ENCODE data around the gene GFOD1. TPM values are rescaled to one million over a fixed set of nuclear protein-coding genes. Genes with fewer than 3 reads are reported as not detected.
A peak's percentile ranks its signal among the peaks of the same experiment; 100 is the strongest.

The GFOD1 gene
- total RNA-seq, 1 donor from 2014 or later, result 0.81 TPM

DNA sequence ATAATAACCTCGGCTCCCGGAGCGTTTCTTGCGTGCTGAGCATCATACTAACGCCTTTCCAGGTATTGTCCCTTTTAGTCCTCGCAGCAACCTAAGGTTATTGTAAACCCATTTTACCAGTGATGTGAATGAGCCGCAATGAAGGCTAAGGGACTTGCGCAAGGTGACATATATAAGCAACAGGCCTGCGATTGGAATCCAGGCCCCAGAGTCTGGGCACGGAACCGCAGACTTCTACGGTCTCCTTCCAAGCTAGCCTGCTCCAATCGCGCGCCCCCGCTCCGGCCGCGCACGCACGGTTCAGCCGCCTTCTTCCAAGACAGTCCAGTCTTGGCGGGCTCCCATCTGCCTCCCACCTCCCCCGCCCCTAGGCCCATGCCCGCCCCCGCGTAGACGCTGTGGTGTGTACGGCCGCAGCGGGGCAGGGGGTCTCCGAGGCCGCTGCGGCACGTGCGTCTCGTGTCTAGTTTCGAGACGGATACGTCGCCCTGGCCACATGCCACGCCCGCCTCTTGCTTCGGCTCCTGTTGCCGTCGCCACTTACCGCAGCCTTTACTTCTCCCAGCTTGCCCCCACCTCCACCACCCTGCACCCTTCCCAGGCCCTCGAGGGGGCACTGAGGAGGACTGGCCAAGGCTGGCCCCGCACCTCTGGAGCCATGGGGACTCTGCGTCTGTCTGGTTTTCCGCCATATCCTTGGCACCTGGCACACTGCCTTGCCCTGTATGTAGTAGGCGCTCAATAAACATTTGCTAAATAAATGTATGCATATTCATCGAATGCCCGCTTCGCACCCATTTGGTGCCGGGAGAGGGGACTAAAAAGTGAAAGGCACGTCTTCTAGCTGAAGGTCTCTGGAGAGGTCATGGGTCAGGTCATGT lies 855 bp upstream of the GFOD1 start:
- peaks cover 68% of the 10 kb centered on the region for H3K27me3 Mint-ChIP-seq
- no peak for DNase-seq (ENCODE audit: low spot score, unreplicated experiment)
- H3K4me1 Mint-ChIP-seq (ENCODE audit: low read depth), result peaks cover 9% of the 10 kb centered on the region
- H3K9me3 Mint-ChIP-seq (ENCODE audit: low read depth), result no peaks in the 10 kb centered on the region
- peak overlapping the region; percentile 76 for H3K4me3 Mint-ChIP-seq (ENCODE audit: low read depth)
- TF ChIP-seq, protein P1, sequence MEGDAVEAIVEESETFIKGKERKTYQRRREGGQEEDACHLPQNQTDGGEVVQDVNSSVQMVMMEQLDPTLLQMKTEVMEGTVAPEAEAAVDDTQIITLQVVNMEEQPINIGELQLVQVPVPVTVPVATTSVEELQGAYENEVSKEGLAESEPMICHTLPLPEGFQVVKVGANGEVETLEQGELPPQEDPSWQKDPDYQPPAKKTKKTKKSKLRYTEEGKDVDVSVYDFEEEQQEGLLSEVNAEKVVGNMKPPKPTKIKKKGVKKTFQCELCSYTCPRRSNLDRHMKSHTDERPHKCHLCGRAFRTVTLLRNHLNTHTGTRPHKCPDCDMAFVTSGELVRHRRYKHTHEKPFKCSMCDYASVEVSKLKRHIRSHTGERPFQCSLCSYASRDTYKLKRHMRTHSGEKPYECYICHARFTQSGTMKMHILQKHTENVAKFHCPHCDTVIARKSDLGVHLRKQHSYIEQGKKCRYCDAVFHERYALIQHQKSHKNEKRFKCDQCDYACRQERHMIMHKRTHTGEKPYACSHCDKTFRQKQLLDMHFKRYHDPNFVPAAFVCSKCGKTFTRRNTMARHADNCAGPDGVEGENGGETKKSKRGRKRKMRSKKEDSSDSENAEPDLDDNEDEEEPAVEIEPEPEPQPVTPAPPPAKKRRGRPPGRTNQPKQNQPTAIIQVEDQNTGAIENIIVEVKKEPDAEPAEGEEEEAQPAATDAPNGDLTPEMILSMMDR (IDR thresholded peaks at IDR 0.05; ENCODE audit: unreplicated experiment), result no peak
- no peak overlapping the region for H3K27ac Mint-ChIP-seq
- no peaks in the 10 kb centered on the region for H3K36me3 Mint-ChIP-seq (ENCODE audit: insufficient read depth)

DNA sequence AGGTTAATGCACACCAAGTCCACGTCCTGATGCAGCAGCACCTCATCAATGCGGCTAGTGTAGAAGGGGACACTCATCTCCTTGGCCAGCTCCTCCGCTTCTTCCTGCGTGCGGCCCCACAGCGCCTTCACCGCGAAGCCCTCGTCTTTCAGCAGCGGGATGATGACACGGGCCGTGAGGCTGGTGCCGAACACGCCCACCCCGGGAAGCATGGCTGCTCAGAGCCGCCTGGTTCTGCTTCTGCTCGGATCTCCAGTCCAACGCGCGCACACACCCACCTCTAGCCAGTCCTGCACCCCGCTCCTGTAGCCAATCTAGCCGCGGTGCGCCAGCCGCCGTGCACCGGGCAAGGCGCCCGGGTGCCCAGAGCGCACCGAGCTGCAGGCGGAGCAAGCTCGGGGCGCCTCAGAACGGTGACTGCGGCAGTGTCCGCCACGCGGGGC lies 700 bp downstream of the GFOD1 start:
- Mint-ChIP-seq H3K9me3 (ENCODE audit: low read depth) (no peaks in the 10 kb centered on the region), H3K4me3 (ENCODE audit: low read depth) (peak overlapping the region; percentile 70), H3K27me3 (peaks cover 70% of the 10 kb centered on the region), H3K36me3 (ENCODE audit: insufficient read depth) (no peaks in the 10 kb centered on the region), H3K4me1 (ENCODE audit: low read depth) (peaks cover 9% of the 10 kb centered on the region), H3K27ac (no peak overlapping the region)
- no peak for DNase-seq (ENCODE audit: low spot score, unreplicated experiment)
- TF ChIP-seq, protein P1 (IDR thresholded peaks at IDR 0.05; ENCODE audit: unreplicated experiment), result no peak

DNA sequence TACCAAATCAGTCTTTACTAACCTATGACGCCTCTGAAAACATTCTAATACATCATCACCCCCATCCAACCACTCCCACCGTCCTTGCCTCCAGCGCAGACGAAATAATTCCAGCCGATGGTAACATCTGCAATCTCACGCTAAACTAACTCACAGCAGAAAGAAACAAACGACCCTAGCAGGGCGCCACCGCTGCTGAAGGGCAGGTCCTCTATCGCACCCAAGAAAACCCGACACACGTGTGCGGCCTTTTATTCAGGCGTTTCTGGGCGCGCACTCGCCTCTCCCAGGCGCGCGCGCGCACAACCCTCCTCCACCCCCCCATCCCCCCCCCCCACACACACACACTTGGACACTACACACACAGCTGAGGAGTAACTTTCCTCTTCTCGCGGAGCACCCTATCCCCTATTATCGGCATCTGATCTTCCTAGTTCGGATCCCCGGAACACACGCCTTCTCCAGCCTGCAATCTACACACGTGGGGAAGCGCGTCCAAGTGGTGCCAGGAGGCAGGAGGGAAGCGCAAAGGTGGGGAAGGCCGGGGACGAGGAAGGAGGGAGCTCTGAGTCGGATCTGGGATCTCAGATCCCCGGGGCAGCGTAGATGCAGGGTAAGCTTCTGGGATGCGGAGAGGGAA lies 1.4 kb downstream of the GFOD1 start:
- Mint-ChIP-seq H3K4me3 (ENCODE audit: low read depth) (peak overlapping the region; percentile 70), H3K27me3 (peaks cover 66% of the 10 kb centered on the region), H3K27ac (no peak overlapping the region), H3K9me3 (ENCODE audit: low read depth) (no peaks in the 10 kb centered on the region), H3K4me1 (ENCODE audit: low read depth) (peaks cover 9% of the 10 kb centered on the region), H3K36me3 (ENCODE audit: insufficient read depth) (no peaks in the 10 kb centered on the region)
- DNase-seq (ENCODE audit: low spot score, unreplicated experiment), result no peak
- TF ChIP-seq, protein P1 (IDR thresholded peaks at IDR 0.05; ENCODE audit: unreplicated experiment), result no peak

DNA sequence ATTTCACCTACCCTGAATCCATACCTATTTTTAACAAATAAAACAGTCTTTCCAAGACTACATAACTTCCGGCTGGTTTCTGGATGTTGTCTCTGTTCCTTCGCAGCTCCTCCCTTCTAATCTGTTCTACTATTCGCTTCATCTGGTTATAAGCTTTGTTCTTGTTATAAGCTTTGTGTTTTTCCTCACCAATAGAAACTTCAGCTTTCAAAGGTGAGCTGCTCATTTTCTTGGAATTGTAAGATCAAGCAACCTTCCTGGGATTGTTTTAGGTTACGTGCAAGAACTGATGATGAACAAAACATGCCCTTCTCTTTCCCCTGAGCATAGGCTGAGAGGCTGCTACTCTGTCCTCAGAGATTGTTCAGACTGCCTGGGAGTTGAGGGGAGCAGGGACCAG lies 2.1 kb downstream of the GFOD1 start:
- H3K27ac Mint-ChIP-seq, result no peak overlapping the region
- DNase-seq (ENCODE audit: low spot score, unreplicated experiment), result no peak
- H3K4me1 Mint-ChIP-seq (ENCODE audit: low read depth), result peaks cover 9% of the 10 kb centered on the region
- H3K27me3 Mint-ChIP-seq, result peaks cover 62% of the 10 kb centered on the region
- H3K36me3 Mint-ChIP-seq (ENCODE audit: insufficient read depth), result no peaks in the 10 kb centered on the region
- TF ChIP-seq, protein P1 (IDR thresholded peaks at IDR 0.05; ENCODE audit: unreplicated experiment), result no peak
- peak overlapping the region; percentile 70 for H3K4me3 Mint-ChIP-seq (ENCODE audit: low read depth)
- H3K9me3 Mint-ChIP-seq (ENCODE audit: low read depth), result no peaks in the 10 kb centered on the region

DNA sequence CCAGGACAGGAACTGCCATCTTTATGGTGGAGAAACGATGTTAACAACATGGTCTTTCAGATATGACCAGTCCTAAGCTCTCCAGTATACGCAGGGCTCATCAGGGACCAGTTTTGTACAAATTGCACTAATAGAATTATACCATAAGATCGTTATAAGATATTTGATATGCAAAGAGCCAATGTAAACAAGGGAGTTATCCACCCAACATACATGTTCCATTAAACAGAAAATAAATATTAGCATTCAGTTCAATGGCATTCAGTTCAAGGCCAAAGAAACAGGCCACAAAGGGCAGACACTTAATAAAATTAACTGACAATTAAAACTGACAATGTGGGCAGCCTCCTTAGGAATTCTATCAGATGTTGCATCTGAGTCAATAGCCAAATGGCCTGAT lies 2.6 kb downstream of the GFOD1 start:
- peaks cover 59% of the 10 kb centered on the region for H3K27me3 Mint-ChIP-seq
- TF ChIP-seq, protein P1 (IDR thresholded peaks at IDR 0.05; ENCODE audit: unreplicated experiment), result no peak
- no peak overlapping the region for H3K27ac Mint-ChIP-seq

More for the DNA sequence above, 2.6 kb downstream of the GFOD1 start:
- Mint-ChIP-seq H3K4me3 (ENCODE audit: low read depth) (no peak overlapping the region), H3K9me3 (ENCODE audit: low read depth) (no peaks in the 10 kb centered on the region), H3K4me1 (ENCODE audit: low read depth) (peaks cover 9% of the 10 kb centered on the region), H3K36me3 (ENCODE audit: insufficient read depth) (no peaks in the 10 kb centered on the region)
- no peak for DNase-seq (ENCODE audit: low spot score, unreplicated experiment)

Measured in progenitor cell of endocrine pancreas (in vitro differentiated cells).